Fibroblast of villous mesenchyme (primary cell): ENCODE data around the gene FSTL4. TPM values are rescaled to one million over a fixed set of nuclear protein-coding genes. Genes with fewer than 3 reads are reported as not detected.

Experiments used
- DNase-seq: peaks from one replicate; pipeline ENCODE4 v3.0.0-alpha.2; 2010; ENCODE audit warnings: low read depth
- H3K4me3 ChIP-seq: 2 replicates; pipeline ENCODE4 v1.5.1; 2011; ENCODE audit warnings: low read depth, mild to moderate bottlenecking, low read length
- CTCF ChIP-seq: IDR thresholded peaks from 2 replicates; pipeline ENCODE4 v1.5.1; 2012; ENCODE audit warnings: low read depth, mild to moderate bottlenecking, low read length; ENCODE audit not compliant: insufficient read depth
- total RNA-seq: library from RNA; depleted of rRNA; stranded (reverse); fragments of >200 nt; gene quantifications from 2 replicates; pipeline ENCODE4 v1.2.3, GENCODE V29; 2012

FSTL4 gene
- total RNA-seq, 1 donor: not detected

GRCh38 chr5:133440467-133441115 is 171.8 kb downstream of the FSTL4 start:
- no peak for TF ChIP-seq CTCF
- no peak overlapping the region for H3K4me3 ChIP-seq
- no peak for DNase-seq

GRCh38 chr5:133439859-133440258 is 172.5 kb downstream of the FSTL4 start:
- DNase-seq: no peak
- no peak overlapping the region for H3K4me3 ChIP-seq
- TF ChIP-seq CTCF: no peak

GRCh38 chr5:133438487-133438886 is 173.9 kb downstream of the FSTL4 start:
- no peak overlapping the region for H3K4me3 ChIP-seq
- DNase-seq: no peak
- TF ChIP-seq CTCF: no peak

- no peak for TF ChIP-seq CTCF
- no peak overlapping the region for H3K4me3 ChIP-seq
Measured at GRCh38 chr5:133434336-133434735, 178.0 kb downstream of the FSTL4 start.

GRCh38 chr5:133433641-133434040 is 178.7 kb downstream of the FSTL4 start:
- H3K4me3 ChIP-seq: no peak overlapping the region
- TF ChIP-seq CTCF: no peak
- DNase-seq: no peak

More at GRCh38 chr5:133434336-133434735, 178.0 kb downstream of the FSTL4 start:
- no peak for DNase-seq

GRCh38 chr5:133432956-133433532 is 179.3 kb downstream of the FSTL4 start:
- no peak for DNase-seq
- no peak for TF ChIP-seq CTCF
- H3K4me3 ChIP-seq: no peak overlapping the region
